Urinary bladder (tissue), 4 donors: ENCODE measurements around the gene CHRNG. TPM values are rescaled to one million over a fixed set of nuclear protein-coding genes. Genes with fewer than 3 reads are reported as not detected.

Experiments used
- DNase-seq: peaks from one replicate; pipeline ENCODE4 v3.0.0-alpha.2; 2015; ENCODE audit errors: extremely low spot score
- H3K27ac ChIP-seq: one replicate; pipeline ENCODE4 v1.5.1; 2013; ENCODE audit warnings: low read depth, mild to moderate bottlenecking, moderate library complexity
- H3K36me3 ChIP-seq: one replicate; pipeline ENCODE4 v1.6.1; 2013; ENCODE audit warnings: mild to moderate bottlenecking, moderate library complexity; ENCODE audit not compliant: insufficient read depth
- H3K4me1 ChIP-seq: one replicate; pipeline ENCODE4 v1.6.1; 2013; ENCODE audit warnings: mild to moderate bottlenecking, moderate library complexity; ENCODE audit not compliant: insufficient read depth
- H3K4me3 ChIP-seq: one replicate; pipeline ENCODE4 v1.5.1; 2013; ENCODE audit warnings: low read depth, low read length
- WGBS: extraction: QIAGEN DNeasy Blood & Tissue Kit; methylation state at CpG from one replicate; pipeline ENCODE4 v1.1.7; 2013; 5-methylcytosine and 5-hydroxymethylcytosine counted together
- polyA plus RNA-seq: library from polyadenylated mRNA; stranded (reverse); fragments of 200-250 nt; gene quantifications from one replicate; pipeline ENCODE4 v1.2.3, GENCODE V29; 2013
- total RNA-seq: library from RNA; depleted of rRNA; stranded (reverse); fragments of >200 nt; gene quantifications from one replicate; pipeline ENCODE4 v1.2.3, GENCODE V29; 2014
- donor health status: healthy with polysubstance abuse.
- donor health status: healthy.

Gene CHRNG, protein sequence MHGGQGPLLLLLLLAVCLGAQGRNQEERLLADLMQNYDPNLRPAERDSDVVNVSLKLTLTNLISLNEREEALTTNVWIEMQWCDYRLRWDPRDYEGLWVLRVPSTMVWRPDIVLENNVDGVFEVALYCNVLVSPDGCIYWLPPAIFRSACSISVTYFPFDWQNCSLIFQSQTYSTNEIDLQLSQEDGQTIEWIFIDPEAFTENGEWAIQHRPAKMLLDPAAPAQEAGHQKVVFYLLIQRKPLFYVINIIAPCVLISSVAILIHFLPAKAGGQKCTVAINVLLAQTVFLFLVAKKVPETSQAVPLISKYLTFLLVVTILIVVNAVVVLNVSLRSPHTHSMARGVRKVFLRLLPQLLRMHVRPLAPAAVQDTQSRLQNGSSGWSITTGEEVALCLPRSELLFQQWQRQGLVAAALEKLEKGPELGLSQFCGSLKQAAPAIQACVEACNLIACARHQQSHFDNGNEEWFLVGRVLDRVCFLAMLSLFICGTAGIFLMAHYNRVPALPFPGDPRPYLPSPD
- total RNA-seq (3.5 TPM), polyA plus RNA-seq (not detected)

DNA sequence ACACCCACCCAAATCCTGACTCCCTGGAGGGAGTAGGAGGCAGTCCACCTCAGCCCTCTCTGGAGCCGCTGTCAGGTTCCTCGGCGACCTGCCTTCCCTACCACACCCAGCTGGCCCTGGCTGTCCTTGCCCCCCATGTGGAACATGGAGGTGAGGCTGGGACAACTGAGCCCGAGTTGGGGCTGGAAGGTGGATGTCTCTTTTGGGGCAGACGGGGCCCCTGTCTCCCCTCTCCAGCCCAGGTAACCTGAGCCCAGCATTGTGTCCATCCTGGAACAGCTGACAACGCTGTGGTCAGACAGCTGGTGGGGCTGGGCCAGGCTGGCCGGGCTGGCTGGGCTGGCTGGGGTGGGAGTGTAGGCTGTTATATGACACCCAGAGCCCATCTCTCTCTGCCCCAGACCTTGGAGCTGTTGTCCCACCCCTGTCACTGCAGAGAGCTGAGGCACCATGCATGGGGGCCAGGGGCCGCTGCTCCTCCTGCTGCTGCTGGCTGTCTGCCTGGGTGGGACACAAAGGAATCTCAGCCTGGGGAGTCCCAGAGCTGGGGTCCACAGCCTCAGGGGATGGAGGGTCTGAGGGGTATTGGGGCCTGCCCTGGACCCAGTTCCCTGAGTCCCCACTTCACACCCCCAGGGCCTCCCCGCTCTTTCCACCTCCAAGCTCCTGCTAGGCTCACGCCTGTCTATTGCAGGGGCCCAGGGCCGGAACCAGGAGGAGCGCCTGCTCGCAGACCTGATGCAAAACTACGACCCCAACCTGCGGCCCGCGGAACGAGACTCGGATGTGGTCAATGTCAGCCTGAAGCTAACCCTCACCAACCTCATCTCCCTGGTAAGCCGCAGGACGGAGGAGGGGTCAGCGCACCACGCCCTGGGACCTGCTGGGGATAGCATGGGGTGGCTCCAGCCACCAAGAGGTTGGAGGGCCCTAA, at the start of gene CHRNG:
TSS of gene CHRNG (plus strand) at position 395 of the 934 bp plus-strand sequence. CDS start at position 451, 56 bp downstream.
- 45% methylated on average over 23 of the region's 23 CpGs for WGBS
- Histone ChIP-seq H3K36me3 (no peaks in the 10 kb centered on the region), H3K4me1 (no peaks in the 10 kb centered on the region), H3K4me3 (no peak within 1 kb of the TSS), H3K27ac (no peak within 1 kb of the TSS)
- DNase-seq = no peak

- Histone ChIP-seq H3K4me1 (no peaks in the 10 kb centered on the region), H3K27ac (no peak overlapping the region), H3K4me3 (no peak overlapping the region), H3K36me3 (no peaks in the 10 kb centered on the region)
- DNase-seq = no peak
- WGBS = 86% methylated on average over 30 of the region's 30 CpGs
These were observed 49.0 kb upstream of the CHRNG start for GRCh38 chr2:232490221-232491138.

GRCh38 chr2:232491139-232491780, 48.2 kb upstream of the CHRNG start:
- Histone ChIP-seq H3K27ac (no peak overlapping the region), H3K36me3 (no peaks in the 10 kb centered on the region), H3K4me1 (no peaks in the 10 kb centered on the region), H3K4me3 (no peak overlapping the region)
- no peak for DNase-seq
- 93% methylated on average over 12 of the region's 12 CpGs for WGBS

DNA sequence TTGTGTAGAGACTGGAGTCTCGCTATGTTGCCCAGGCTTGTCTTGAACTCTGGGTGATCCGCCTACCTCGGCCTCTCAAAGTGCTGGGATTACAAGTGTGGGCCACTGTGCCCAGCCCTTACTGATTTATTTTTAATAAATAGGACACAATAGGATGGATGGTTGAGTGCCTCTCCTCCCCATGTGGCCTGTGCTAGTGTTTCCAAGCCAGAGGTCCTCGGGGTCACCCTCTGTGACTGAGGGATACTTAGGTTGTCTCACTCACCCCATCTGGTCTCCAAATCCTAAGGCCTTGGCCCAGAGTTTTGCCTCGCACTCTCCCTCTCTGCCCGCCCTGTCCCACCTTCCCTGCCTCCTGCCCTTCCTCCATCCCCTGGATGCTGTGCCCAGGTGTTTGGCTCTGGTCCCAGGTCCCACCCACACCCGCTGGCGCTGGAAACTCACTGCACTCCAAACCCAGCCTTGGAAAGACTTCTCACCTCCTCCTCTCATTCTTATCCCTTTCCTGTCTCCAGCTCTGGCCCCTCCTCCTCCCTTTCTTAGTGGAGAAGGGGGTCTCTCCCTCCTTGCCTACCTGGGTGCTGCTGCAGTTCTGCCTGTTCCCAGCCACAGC, 47.1 kb upstream of the CHRNG start:
- DNase-seq = no peak
- Histone ChIP-seq H3K27ac (no peak overlapping the region), H3K4me3 (no peak overlapping the region), H3K36me3 (no peaks in the 10 kb centered on the region), H3K4me1 (no peaks in the 10 kb centered on the region)
- WGBS = 73% methylated on average over 8 of the region's 8 CpGs

- no peak overlapping the region for H3K4me3 ChIP-seq
- H3K4me1 ChIP-seq = no peaks in the 10 kb centered on the region
- H3K36me3 ChIP-seq = no peaks in the 10 kb centered on the region
- no peak for DNase-seq
- no peak overlapping the region for H3K27ac ChIP-seq
- 88% methylated on average over 24 of the region's 24 CpGs for WGBS
These were observed 46.4 kb upstream of the CHRNG start for GRCh38 chr2:232492963-232493700.

- DNase-seq = no peak
- WGBS = 73% methylated on average over 10 of the region's 10 CpGs
- no peaks in the 10 kb centered on the region for H3K4me1 ChIP-seq
- no peak overlapping the region for H3K27ac ChIP-seq
- H3K4me3 ChIP-seq = no peak overlapping the region
- no peaks in the 10 kb centered on the region for H3K36me3 ChIP-seq
These were observed 45.6 kb upstream of the CHRNG start for GRCh38 chr2:232493701-232494474.

DNA sequence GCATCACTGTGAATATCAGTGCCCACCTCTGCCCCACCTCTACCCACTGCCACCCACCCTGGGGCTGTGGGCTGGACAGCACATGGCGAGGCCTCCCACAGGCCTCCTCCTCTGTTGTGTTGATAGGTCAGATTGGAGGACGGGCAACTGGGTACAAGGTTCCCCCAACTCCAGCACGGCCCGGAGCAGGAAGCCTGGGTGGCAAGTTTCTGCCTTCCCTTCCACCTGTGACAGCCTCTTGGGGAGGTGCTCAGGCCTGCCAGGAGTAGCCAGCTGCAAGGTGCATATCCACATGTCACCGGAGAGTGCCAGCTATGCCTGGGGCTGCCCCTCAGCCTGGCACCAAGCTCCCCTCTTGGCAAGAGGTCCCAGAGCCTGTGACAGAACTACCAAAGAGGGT, 45.0 kb upstream of the CHRNG start:
- Histone ChIP-seq H3K4me1 (no peaks in the 10 kb centered on the region), H3K36me3 (no peaks in the 10 kb centered on the region), H3K27ac (no peak overlapping the region), H3K4me3 (no peak overlapping the region)
- no peak for DNase-seq
- 88% methylated on average over 5 of the region's 5 CpGs for WGBS

DNA sequence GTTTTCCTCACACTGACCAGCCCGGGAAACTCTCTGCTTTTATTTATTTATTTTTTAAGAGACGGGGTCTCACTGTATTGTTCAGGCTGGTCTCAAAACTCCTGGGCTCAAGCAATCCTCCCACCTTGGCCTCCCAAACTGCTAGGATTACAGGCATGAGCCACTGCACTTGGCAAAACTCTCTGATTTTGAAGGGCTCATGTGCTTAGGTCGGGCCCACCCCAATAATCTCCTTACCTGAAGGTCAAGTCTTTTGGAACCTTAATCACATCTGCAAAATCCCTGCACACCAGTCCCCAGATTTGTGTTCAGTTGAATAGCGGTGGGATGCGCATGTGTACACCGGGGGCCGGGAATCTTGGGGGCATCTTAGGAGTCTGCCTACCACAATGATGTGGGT, 44.2 kb upstream of the CHRNG start:
- DNase-seq = no peak
- Histone ChIP-seq H3K4me3 (no peak overlapping the region), H3K4me1 (no peaks in the 10 kb centered on the region), H3K36me3 (no peaks in the 10 kb centered on the region), H3K27ac (no peak overlapping the region)
- WGBS = 85% methylated on average over 7 of the region's 7 CpGs

DNA sequence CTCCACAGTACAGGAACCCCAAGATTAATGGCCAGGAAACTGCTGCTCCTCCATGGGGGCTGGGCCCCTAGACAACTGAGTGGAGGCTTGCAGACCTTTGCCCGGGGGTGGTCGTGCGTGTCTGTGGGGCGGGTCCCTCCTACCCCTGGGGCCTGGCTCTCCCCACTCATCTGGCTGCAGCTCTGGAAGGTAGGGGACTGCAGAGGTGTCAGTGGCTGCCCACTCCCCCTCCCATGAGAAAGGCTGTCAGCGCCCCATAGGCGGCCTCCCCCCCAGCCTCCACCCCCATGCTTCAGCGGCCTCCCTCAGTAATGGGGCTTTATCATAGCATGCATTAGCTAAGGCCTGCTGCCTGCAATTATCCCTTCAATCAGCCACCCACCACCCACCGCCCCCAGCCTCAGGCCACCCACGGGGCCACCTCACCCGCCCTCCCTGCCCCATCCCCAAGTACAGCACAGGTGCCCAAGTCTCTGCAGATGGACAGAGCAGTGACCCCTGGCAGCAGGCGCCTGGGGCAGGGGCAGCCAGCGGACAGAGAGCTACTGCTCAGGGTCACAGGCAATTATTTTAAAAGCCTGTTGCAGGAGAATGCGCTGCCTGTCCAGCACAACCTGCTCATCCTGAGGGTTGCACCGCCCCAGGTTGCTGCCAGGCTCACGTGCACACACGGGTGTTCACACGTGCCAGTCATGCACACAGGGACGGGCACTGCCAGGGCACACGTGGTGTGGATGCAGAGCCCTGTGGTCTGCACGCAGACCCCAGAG, 42.8 kb upstream of the CHRNG start:
- no peaks in the 10 kb centered on the region for H3K36me3 ChIP-seq
- H3K4me3 ChIP-seq = no peak overlapping the region
- DNase-seq = no peak
- H3K4me1 ChIP-seq = no peaks in the 10 kb centered on the region
- WGBS = 62% methylated on average over 20 of the region's 20 CpGs
- no peak overlapping the region for H3K27ac ChIP-seq

DNA sequence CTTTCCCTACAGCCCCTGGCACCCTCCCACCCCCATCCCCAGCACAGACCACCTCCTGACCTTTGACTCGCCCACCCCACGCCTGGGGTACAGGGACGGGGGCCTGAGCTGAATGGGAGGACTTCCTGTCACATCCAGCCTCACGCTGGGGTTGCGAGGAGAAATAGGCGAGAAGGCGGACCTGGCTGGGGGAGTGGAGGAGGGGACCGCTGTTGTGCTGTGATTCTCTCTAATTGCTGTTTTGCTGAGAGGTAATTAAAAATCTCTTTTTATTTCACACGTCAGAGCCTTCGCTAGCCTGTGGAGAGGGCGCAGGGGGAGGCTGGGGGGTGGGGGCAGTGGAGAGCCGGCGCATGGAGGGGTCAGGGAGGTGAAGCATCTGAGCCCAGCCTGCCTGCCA, 42.1 kb upstream of the CHRNG start:
- Histone ChIP-seq H3K4me1 (no peaks in the 10 kb centered on the region), H3K27ac (no peak overlapping the region), H3K36me3 (no peaks in the 10 kb centered on the region), H3K4me3 (no peak overlapping the region)
- no peak for DNase-seq
- WGBS = 67% methylated on average over 13 of the region's 13 CpGs

GRCh38 chr2:232498452-232498851, 41.0 kb upstream of the CHRNG start:
- DNase-seq = no peak
- WGBS = 90% methylated on average over 3 of the region's 3 CpGs

More at GRCh38 chr2:232498452-232498851, 41.0 kb upstream of the CHRNG start:
- no peaks in the 10 kb centered on the region for H3K4me1 ChIP-seq
- no peaks in the 10 kb centered on the region for H3K36me3 ChIP-seq
- no peak overlapping the region for H3K4me3 ChIP-seq
- no peak overlapping the region for H3K27ac ChIP-seq
